ENCODE data around the gene FBXL15.

GRCh38 chr10:102457591-102458150, 37.0 kb downstream of the FBXL15 start:
- no peak for TF ChIP-seq CTCF (IDR thresholded peaks at IDR 0.05; ENCODE audit: extremely low read depth in 1 of 2, insufficient read depth in 1 of 2, low read depth in 1 of 2, low read length in 2 of 2)
- no peak for TF ChIP-seq POLR2A (IDR thresholded peaks at IDR 0.05; ENCODE audit: low read depth, low read length)
- no peak for TF ChIP-seq EZH2 (IDR thresholded peaks at IDR 0.05; ENCODE audit: borderline replicate concordance, low read depth, low read length, severe bottlenecking)
